ENCODE measurements around the gene TRAPPC6A. TPM values are rescaled to one million over a fixed set of nuclear protein-coding genes. Genes with fewer than 3 reads are reported as not detected.

TRAPPC6A gene
- total RNA-seq, 1 experiment from 2014 or later = 59.9 TPM

DNA sequence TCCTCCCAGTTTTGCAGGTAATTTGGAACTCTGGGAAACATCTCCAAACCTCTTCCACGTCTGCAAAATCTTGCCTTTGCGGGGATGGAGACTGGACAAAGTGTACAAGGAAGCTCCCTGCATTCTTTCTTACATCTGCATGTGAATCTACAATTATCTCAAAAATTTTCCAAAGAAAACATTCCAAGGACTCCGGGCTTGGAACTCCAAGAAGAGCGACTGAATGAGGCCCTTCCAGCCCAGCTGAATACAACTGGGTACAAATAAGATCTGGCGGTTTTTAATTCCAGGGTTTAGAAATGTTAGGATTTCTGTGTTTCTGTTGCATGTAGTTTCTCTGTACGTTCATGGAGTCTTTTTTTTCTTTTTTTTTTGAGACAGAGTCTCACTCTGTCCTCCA is 38.6 kb upstream of the TRAPPC6A start:
- Histone ChIP-seq H3K4me2 (ENCODE audit: insufficient read depth, insufficient read length, low read length) (peak overlapping the region; percentile 83), H3K4me1 (ENCODE audit: insufficient read depth, low read length) (no peaks in the 10 kb centered on the region), H3K4ac (ENCODE audit: low read depth, low read length) (no peak overlapping the region), H2BK120ac (ENCODE audit: low read depth, low read length, poor library complexity, severe bottlenecking) (no peak overlapping the region), H4K91ac (ENCODE audit: insufficient read length, low read depth, low read length) (no peak overlapping the region), H2BK20ac (ENCODE audit: low read depth, low read length, poor library complexity, severe bottlenecking) (no peak overlapping the region), H3K18ac (ENCODE audit: insufficient read length, low read depth, low read length) (no peak overlapping the region), H2BK5ac (ENCODE audit: insufficient read length, low read length) (no peak overlapping the region), H3T11ph (ENCODE audit: low read length) (no peak overlapping the region), H3K27ac (ENCODE audit: insufficient read length, low read depth, low read length) (no peak overlapping the region), H3K23me2 (ENCODE audit: insufficient read length, low read depth, low read length, poor library complexity, severe bottlenecking) (peaks cover 14% of the 10 kb centered on the region), H3K79me1 (ENCODE audit: insufficient read depth, low read depth, low read length, poor library complexity, severe bottlenecking) (no peaks in the 10 kb centered on the region), H3K56ac (ENCODE audit: insufficient read length, low read depth, low read length) (no peak overlapping the region), H4K5ac (ENCODE audit: insufficient read length, low read depth, low read length) (no peak overlapping the region), H3K14ac (ENCODE audit: insufficient read depth, low read length) (no peak overlapping the region), H3K9ac (ENCODE audit: extremely low read depth, insufficient read length, low read length) (no peak overlapping the region), H3K27me3 (ENCODE audit: insufficient read depth, low read length) (peaks cover 14% of the 10 kb centered on the region; the same call in 1 of the 2 replicates), H2AK5ac (ENCODE audit: insufficient read length, low read length) (no peak overlapping the region), H2BK12ac (ENCODE audit: insufficient read length, low read depth, low read length) (no peak overlapping the region), H2AFZ (ENCODE audit: low read length) (no peak overlapping the region), H3K23ac (ENCODE audit: insufficient read length, low read depth, low read length) (no peak overlapping the region), H3K79me2 (ENCODE audit: insufficient read depth, low read length) (no peaks in the 10 kb centered on the region), H4K8ac (replicated peaks; ENCODE audit: insufficient read length, low read depth, low read length) (no peak overlapping the region), H2BK15ac (ENCODE audit: low read depth, low read length) (no peak overlapping the region), H4K20me1 (ENCODE audit: control insufficient read depth, insufficient read depth, insufficient read length) (no peaks in the 10 kb centered on the region), H3K9me3 (ENCODE audit: control insufficient read depth, low read depth, low read length) (no peaks in the 10 kb centered on the region)
- no peak for DNase-seq
- no peaks in the 10 kb centered on the region; a peak in 2 of 7 replicates for H3K36me3 Mint-ChIP-seq (ENCODE audit: insufficient read depth in 1 of 3, low read depth in 3 of 3)
- no CpG with 5 or more reads among the region's 6 CpGs for WGBS (ENCODE audit: extremely low coverage, insufficient read length, low lambda C conversion rate)
- peaks cover 0 to 5% of the 10 kb centered on the region in 2 experiments; a peak in 2 of 5 replicates for H3K9me3 Mint-ChIP-seq
- no peak overlapping the region for H3K27ac Mint-ChIP-seq
- H3K27me3 Mint-ChIP-seq (ENCODE audit: low read depth) = peaks cover 87% of the 10 kb centered on the region
- peaks cover 12 to 19% of the 10 kb centered on the region in 2 experiments for H3K4me1 Mint-ChIP-seq
- TF ChIP-seq, protein P1, sequence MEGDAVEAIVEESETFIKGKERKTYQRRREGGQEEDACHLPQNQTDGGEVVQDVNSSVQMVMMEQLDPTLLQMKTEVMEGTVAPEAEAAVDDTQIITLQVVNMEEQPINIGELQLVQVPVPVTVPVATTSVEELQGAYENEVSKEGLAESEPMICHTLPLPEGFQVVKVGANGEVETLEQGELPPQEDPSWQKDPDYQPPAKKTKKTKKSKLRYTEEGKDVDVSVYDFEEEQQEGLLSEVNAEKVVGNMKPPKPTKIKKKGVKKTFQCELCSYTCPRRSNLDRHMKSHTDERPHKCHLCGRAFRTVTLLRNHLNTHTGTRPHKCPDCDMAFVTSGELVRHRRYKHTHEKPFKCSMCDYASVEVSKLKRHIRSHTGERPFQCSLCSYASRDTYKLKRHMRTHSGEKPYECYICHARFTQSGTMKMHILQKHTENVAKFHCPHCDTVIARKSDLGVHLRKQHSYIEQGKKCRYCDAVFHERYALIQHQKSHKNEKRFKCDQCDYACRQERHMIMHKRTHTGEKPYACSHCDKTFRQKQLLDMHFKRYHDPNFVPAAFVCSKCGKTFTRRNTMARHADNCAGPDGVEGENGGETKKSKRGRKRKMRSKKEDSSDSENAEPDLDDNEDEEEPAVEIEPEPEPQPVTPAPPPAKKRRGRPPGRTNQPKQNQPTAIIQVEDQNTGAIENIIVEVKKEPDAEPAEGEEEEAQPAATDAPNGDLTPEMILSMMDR (conservative IDR thresholded peaks at IDR 0.05) = no peak
- peak overlapping the region; percentile 37 to 80; a peak in 4 of 5 replicates for H3K4me3 Mint-ChIP-seq

Measured in H9 (cell line).